ENCODE measurements around the gene C10orf90.
A peak's percentile ranks its signal among the peaks of the same experiment; 100 is the strongest.

The C10orf90 gene

GRCh38 chr10:126425032-126425431 is 245.5 kb downstream of the C10orf90 start:
- DNase-seq (ENCODE audit: low read depth), result no peak

GRCh38 chr10:126423732-126424491 is 246.6 kb downstream of the C10orf90 start:
- DNase-seq (ENCODE audit: low read depth), result no peak

GRCh38 chr10:126422567-126422966 is 247.9 kb downstream of the C10orf90 start:
- DNase-seq (ENCODE audit: low read depth), result peak; percentile 35

- peak; percentile 95 for DNase-seq (ENCODE audit: low read depth)
Observed at GRCh38 chr10:126421756-126422256, 248.7 kb downstream of the C10orf90 start.

GRCh38 chr10:126420567-126421300 is 249.8 kb downstream of the C10orf90 start:
- DNase-seq (ENCODE audit: low read depth), result no peak

- peak; percentile 62 for DNase-seq (ENCODE audit: low read depth)
Observed at GRCh38 chr10:126417220-126417825, 253.2 kb downstream of the C10orf90 start.

GRCh38 chr10:126409821-126410220 is 260.7 kb downstream of the C10orf90 start:
- DNase-seq (ENCODE audit: low read depth), result no peak

- no peak for DNase-seq (ENCODE audit: low read depth)
Observed at GRCh38 chr10:126408953-126409641, 261.4 kb downstream of the C10orf90 start.

GRCh38 chr10:126407831-126408230 is 262.7 kb downstream of the C10orf90 start:
- DNase-seq (ENCODE audit: low read depth), result no peak

GRCh38 chr10:126405239-126405775 is 265.2 kb downstream of the C10orf90 start:
- no peak for DNase-seq (ENCODE audit: low read depth)

- no peak for DNase-seq (ENCODE audit: low read depth)
Observed at GRCh38 chr10:126402721-126403695, 267.5 kb downstream of the C10orf90 start.

GRCh38 chr10:126400641-126401040 is 269.9 kb downstream of the C10orf90 start:
- no peak for DNase-seq (ENCODE audit: low read depth)

GRCh38 chr10:126398924-126399323 is 271.6 kb downstream of the C10orf90 start:
- peak; percentile 32 for DNase-seq (ENCODE audit: low read depth)

- DNase-seq (ENCODE audit: low read depth), result no peak
Observed at GRCh38 chr10:126398383-126398743, 272.1 kb downstream of the C10orf90 start.

- DNase-seq (ENCODE audit: low read depth), result peak; percentile 97
Observed at GRCh38 chr10:126397640-126398382, 272.7 kb downstream of the C10orf90 start.

- DNase-seq (ENCODE audit: low read depth), result peak; percentile 20
Observed at GRCh38 chr10:126397156-126397555, 273.3 kb downstream of the C10orf90 start.

GRCh38 chr10:126394948-126395347 is 275.5 kb downstream of the C10orf90 start:
- no peak for DNase-seq (ENCODE audit: low read depth)

- DNase-seq (ENCODE audit: low read depth), result no peak
Observed at GRCh38 chr10:126393076-126393475, 277.4 kb downstream of the C10orf90 start.

- DNase-seq (ENCODE audit: low read depth), result no peak
Observed at GRCh38 chr10:126392469-126392868, 278.0 kb downstream of the C10orf90 start.

GRCh38 chr10:126392068-126392467 is 278.4 kb downstream of the C10orf90 start:
- DNase-seq (ENCODE audit: low read depth), result no peak

All from EH (cell line).